ENCODE data around the gene ARHGEF38.

ARHGEF38 gene

GRCh38 chr4:105591573-105591972 is 39.2 kb downstream of the ARHGEF38 start:
- no peak for TF ChIP-seq CTCF (IDR thresholded peaks at IDR 0.05; ENCODE audit: borderline replicate concordance, control extremely low read depth, extremely low read depth, insufficient read depth, missing control alignments)
- in situ Hi-C loops (cut with MboI; ENCODE audit: low sequenced_read_pairs, unreplicated experiment): no loop called here
- DNase-seq (ENCODE audit: low spot score): no peak

- peak; percentile 29 for DNase-seq (ENCODE audit: low spot score)
- in situ Hi-C loops (cut with MboI; ENCODE audit: low sequenced_read_pairs, unreplicated experiment): no loop called here
- no peak for TF ChIP-seq CTCF (IDR thresholded peaks at IDR 0.05; ENCODE audit: borderline replicate concordance, control extremely low read depth, extremely low read depth, insufficient read depth, missing control alignments)
These were observed 41.9 kb downstream of the ARHGEF38 start for GRCh38 chr4:105594099-105595010.

- DNase-seq (ENCODE audit: low spot score): no peak
- in situ Hi-C loops (cut with MboI; ENCODE audit: low sequenced_read_pairs, unreplicated experiment): no loop called here
- TF ChIP-seq CTCF (IDR thresholded peaks at IDR 0.05; ENCODE audit: borderline replicate concordance, control extremely low read depth, extremely low read depth, insufficient read depth, missing control alignments): no peak
These were observed 44.3 kb downstream of the ARHGEF38 start for GRCh38 chr4:105596684-105597083.

- in situ Hi-C loops (cut with MboI; ENCODE audit: low sequenced_read_pairs, unreplicated experiment): no loop called here
These were observed 45.6 kb downstream of the ARHGEF38 start for GRCh38 chr4:105598052-105598451.

GRCh38 chr4:105598787-105599186 is 46.4 kb downstream of the ARHGEF38 start:
- TF ChIP-seq CTCF (IDR thresholded peaks at IDR 0.05; ENCODE audit: borderline replicate concordance, control extremely low read depth, extremely low read depth, insufficient read depth, missing control alignments): no peak
- in situ Hi-C loops (cut with MboI; ENCODE audit: low sequenced_read_pairs, unreplicated experiment): no loop called here
- no peak for DNase-seq (ENCODE audit: low spot score)

More at GRCh38 chr4:105598052-105598451, 45.6 kb downstream of the ARHGEF38 start:
- no peak for TF ChIP-seq CTCF (IDR thresholded peaks at IDR 0.05; ENCODE audit: borderline replicate concordance, control extremely low read depth, extremely low read depth, insufficient read depth, missing control alignments)
- DNase-seq (ENCODE audit: low spot score): no peak

GRCh38 chr4:105599482-105599881 is 47.1 kb downstream of the ARHGEF38 start:
- no peak for TF ChIP-seq CTCF (IDR thresholded peaks at IDR 0.05; ENCODE audit: borderline replicate concordance, control extremely low read depth, extremely low read depth, insufficient read depth, missing control alignments)
- DNase-seq (ENCODE audit: low spot score): no peak
- in situ Hi-C loops (cut with MboI; ENCODE audit: low sequenced_read_pairs, unreplicated experiment): no loop called here
